ENCODE data around the gene APBA2.

- TF ChIP-seq, protein P1, sequence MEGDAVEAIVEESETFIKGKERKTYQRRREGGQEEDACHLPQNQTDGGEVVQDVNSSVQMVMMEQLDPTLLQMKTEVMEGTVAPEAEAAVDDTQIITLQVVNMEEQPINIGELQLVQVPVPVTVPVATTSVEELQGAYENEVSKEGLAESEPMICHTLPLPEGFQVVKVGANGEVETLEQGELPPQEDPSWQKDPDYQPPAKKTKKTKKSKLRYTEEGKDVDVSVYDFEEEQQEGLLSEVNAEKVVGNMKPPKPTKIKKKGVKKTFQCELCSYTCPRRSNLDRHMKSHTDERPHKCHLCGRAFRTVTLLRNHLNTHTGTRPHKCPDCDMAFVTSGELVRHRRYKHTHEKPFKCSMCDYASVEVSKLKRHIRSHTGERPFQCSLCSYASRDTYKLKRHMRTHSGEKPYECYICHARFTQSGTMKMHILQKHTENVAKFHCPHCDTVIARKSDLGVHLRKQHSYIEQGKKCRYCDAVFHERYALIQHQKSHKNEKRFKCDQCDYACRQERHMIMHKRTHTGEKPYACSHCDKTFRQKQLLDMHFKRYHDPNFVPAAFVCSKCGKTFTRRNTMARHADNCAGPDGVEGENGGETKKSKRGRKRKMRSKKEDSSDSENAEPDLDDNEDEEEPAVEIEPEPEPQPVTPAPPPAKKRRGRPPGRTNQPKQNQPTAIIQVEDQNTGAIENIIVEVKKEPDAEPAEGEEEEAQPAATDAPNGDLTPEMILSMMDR (IDR thresholded peaks at IDR 0.05 in 8 of 11, conservative IDR thresholded peaks at IDR 0.05 in 3 of 11): no peak
- no peak for TF ChIP-seq POLR2A (IDR thresholded peaks at IDR 0.05)
Observed at GRCh38 chr15:28936081-28936480, 50.3 kb downstream of the APBA2 start.
